HG03064 (cell line): ENCODE measurements around the gene SHB.

ENCODE experiments used
- ATAC-seq: cut with Tn5 transposase; IDR thresholded peaks from one replicate; pipeline ENCODE4 v1.9.1; 2021; ENCODE audit warnings: low read depth; ENCODE audit not compliant: unreplicated experiment

Gene SHB

DNA sequence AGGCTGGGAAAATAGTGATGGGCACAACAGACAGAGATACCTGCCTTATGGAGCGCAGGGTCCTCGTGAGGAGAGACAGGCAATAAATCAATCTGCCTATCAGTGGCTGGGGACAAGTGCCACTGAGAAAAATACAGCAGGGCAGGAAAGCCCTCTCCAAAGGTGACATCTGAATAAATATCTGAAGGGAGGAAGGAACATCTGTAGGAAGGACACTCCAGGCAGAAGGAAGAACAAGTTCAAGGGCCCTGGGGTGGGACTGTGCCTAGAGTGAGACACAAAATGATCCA lies 111.4 kb downstream of the SHB start:
- ATAC-seq = no peak

DNA sequence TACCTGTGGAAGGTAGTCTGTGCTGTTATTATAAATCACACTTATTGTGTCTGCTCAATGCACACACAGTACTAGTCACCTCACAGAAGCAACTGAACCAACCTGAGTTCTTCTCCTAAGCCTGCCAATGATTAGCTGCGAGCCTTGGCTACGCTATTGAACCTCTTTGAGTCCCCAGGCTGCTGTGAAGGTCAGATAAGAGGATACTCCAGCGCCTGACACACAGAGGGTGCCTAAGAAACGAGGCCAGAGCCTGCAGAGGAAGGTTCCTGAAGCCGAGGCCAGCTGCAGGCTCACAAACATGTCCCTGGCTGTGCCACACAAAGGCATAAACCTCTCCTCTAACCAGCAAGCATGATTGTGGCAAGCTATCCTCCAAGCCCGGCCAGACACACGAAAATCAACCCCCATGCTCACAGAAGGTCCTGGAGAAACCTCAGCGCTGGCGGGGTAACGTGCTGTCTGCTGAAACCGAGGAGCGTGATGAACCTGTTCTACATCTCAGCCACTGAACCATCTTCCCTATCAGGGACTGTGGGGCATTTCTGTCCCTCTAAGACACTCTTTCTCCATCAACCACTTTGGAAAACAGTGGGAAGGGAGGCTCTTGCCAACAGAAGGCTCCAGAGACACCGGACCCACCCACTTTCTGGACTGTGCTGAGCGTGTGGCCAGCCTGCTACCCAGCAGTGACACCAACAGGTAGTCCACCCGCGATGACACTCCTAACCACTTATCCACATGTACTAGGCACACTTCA lies 111.9 kb downstream of the SHB start:
- ATAC-seq = no peak

DNA sequence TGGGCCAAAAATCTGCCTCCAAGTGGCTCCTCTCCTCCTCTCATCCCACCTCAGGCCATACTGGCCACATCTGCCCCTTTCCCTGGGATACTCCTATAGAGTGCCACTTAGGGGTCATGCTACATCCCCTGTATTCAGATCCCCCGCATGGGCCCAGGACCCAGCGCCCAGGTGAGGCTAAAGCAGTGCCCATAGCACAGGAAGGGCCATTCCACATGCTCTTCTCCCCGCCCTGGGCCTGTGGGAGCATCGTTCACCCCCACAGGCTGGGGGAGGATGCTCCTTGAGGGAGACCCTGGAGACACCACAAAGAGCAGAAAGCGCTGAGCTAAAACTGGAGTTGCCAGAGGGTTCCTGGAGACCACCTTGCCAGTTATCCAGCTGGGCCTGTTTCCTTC lies 112.6 kb downstream of the SHB start:
- ATAC-seq = no peak

DNA sequence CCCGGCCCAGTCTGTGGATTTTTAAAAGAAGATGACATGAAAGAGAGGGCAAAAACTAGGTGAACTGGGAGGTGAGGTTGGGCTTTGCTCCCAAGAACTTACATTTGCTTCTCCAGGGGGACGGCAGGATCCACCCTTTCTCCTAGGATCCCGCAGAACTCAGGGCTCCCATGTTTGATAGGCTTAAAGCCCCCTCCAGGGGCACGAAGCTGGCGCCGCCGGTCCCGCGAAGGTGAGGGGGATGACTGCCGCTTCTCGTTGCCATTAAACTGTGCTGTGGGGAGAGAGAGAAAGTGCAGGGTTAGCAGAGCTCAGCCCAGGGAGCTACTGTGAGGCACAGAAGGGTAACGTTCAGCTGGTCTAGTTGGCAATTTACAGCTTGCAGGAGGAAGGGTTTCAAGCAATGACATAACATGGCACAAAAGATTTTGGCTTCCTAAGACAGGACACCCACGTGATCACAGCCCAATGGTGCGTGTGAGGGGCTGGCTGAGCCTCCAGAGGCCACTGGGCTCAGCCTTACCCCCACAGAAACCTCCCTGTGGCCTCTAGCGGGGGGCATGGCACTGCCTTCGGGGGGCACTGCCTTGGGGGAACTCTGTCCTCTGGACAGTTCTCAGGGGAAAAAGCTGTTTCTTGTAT lies 113.1 kb downstream of the SHB start:
- no peak for ATAC-seq

DNA sequence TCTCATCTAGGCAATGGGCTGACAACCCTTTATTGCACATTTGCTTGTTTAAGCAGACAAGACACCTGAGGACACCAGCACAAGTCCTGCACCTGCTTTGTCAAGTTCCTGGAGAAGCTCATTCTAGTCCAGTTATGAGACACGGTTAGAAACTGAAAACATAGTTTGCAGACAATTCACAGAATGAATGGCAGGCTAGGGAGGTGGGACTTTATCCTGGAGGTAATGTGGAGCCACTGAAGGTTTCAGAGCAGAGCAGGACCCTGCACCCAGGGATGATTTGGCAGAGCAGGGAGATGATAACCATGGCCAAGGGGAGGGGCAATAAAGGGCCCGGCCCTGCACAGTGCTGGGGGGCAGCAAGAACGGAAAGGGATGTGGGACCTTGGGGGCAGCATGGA lies 114.4 kb downstream of the SHB start:
- peak; percentile 38 for ATAC-seq

DNA sequence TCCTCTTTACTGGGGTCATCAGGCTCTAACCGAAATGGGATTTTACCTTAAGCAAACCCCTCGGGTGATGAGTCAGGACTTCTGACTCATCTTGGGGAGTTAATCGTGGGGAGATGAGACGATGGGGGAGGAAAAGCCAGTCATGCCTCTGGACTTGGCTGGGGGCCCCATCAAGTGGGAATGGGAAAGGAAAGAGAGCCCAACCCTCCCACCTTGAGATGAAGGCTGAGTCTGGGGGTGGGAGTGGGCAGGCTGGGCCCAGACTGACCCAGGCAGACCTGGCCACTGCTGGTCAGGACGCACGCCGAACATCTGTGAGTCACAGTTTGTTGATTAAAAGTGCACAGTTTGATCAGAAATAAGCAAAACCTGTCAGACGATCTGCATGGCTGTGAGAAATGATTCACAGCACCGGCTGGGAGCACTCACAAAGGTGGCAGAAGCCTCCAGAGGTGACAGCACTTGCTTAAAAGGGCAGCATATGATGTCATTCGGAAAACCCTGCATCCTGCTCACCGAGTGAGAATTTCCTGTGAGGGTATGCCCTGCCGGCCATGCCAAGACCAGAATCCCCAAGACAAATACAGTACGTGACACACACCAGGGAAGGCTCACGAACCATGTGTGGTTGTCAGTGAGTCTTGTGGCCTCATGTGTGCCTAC lies 115.1 kb downstream of the SHB start:
- peak; percentile 74 for ATAC-seq

DNA sequence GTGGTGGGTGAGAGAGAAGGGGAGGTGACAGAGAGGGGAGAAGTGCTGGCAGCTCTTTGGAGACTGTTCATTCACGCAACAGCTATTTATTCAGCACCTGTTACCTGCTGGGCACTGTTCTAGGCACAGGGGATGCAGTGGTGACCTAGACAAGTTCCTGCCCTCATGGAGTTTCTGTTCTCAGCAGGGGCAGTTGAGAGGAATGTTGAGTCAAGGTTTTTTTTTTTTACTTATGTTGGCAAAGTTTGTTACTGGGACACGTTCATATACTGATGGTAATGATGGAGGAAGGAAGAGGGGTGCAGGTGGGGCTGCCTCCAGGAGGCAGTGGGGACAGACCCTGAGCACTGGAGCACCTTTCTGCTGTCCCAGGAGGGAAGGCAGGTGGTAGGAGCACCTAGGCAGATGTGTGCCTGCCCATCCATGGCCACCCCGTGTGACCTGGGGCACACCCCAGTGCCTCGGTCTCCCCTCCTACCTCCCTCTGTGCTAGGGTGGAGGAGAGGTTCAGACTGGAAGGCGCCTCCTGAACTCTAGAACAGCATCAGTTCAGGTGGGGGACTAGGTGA lies 115.7 kb downstream of the SHB start:
- no peak for ATAC-seq

DNA sequence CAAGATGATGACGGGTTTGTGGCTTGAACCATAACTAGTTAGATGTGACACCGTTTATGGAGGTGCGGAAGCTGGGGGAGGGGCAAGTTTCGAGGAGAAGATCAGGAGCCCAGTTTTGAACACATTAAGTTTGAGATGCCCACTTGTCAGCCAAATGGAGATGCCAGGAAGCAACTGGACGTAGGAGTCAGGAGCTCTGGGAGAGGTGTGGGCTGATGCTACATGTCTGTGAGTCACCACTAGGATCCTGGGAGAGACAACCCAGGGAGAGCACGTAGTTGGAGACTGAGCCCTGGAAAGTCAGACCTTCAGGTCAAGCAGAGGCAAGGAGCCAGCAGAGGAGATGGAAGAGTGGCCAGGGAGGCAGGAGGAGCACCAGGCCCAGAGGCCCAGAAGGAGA lies 116.3 kb downstream of the SHB start:
- no peak for ATAC-seq

DNA sequence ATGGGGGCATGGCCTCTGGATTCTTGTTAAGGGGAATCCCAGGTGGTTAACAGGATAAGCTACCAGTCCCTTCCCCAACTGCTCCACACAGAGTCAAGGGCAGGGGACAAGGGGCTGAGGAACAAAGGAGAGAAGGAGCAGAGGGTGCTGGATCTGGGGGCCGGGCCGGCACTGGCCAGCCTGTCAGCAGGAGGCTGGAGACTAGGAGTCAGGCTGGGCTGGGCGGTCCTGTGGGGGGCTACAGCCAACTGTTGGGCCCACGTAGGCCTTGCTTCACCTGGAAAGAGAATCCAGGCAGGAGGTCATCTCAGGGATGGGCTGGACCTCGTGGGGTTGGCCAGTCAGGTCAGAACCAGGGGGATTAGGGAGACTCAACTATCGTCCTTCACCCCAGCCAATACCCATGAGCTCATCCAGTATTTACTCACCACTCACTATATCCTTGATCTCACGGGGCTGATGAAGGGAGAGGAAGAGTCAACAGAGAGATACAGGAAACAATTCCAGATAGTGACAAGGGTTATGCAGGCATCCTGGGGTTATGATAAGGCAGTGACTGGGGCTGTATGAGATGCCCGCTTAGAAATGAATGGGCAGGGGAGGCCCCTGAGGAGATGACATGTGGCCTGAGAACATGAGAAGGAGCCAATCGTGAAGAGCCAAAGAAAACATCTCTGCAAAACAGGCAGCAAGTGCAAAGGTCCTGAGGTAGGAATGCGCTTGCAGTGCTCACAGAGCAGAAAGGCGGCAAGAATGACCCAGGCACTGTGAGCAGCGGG lies 117.2 kb downstream of the SHB start:
- ATAC-seq = no peak

DNA sequence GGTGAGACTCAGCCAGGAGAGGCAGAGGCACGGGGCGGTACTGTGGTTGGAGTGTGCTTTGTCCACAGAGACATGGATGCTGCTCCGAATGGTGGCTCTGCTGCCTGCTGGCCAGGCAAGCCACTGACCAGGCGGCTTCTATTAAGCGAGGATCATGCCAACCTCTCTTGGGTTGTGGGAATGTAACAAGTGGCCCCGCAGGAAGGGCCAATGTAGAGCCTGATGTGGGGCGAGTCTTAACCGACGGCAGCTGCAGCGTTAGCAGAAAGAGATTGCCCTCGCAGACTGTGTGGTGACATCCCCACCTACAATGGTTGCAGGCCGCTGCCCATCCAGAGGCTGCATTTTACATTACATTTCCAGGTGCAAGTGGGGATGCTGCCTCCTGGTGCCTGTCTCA lies 118.5 kb downstream of the SHB start:
- ATAC-seq = no peak

DNA sequence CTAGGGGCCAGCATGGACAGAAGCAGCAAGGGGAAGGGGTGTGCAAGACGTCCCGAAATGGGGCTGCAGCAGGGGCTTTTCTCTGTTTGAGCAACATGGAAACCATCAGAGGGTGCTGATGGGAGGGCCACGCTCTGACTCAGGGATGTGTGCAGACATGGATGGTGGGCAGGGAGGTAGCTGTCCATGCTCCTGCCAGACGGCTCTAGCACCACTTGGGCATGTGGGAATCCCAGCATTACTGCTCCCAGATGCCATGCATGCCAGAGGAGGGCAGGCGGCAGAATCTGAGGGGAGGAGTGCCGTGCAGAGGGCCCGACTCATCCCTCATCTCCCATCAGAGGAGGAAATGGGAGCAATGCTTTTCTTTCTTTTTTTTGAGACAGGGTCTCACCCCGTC lies 119.5 kb downstream of the SHB start:
- ATAC-seq = no peak

DNA sequence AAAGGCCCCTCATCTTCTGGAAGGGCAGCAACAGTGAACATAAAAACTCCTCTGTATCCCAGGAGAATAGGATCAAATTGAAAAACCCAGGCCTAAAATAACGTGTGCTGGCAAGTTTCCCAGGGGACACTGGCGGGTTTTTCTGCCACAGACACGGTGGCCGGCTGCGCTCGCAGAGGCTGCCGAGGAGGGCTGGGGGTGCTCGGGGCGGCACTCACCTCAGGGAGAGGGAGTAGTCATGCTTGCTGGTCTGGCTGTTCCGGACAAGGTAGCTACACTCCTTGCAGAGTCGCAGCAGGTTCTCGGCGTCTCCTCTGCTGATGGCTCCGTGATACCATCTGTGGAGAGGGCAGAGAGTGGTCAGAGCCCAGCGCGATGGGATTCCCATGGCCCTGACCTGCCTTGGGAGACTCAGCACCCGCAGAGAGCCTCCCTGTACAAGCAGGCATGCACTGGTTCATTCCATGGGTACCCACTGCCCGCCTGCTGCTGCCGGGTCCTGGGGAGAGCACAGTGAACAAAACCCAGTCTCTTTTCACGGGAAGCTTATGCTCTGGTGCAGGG lies 120.5 kb downstream of the SHB start:
- ATAC-seq = no peak

DNA sequence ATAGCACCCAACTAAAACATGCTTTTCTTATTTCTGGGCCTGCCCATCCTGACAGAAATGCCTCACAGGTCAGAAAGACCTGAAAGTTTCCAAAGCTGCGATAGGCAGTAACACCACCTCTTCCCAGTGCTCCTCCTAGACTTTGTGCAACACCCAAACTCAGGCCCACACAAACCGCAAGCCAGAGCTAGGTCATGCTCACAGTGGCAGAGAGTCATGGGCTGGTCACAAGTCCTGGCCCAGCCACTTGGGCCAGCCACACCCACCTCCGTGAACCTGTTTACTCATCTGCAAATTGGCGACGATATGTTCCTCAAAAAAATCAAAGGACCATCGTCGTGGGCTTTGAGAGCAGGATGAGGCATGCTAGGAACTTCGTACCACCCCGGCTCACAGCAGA lies 121.0 kb downstream of the SHB start:
- ATAC-seq = no peak

DNA sequence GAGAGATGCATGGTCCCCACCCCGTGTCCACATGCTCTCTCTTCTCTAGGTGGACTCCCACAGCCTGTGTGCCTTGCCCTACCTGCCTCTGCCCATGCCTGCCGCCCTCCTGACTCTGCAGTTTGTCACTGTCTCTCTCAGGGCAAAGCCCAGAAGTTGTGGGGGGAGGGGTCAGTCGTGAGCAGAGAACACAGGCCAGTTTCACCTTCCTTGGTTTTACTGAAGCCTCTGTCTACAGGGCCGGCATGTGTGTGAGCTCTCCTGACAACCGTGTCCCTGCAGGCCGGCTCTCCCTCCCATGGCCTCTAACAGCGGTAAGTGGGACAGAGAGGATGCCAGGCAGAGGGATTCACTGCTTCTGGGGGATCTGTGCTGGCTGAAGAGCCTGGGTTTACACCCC lies 121.6 kb downstream of the SHB start:
- no peak for ATAC-seq

DNA sequence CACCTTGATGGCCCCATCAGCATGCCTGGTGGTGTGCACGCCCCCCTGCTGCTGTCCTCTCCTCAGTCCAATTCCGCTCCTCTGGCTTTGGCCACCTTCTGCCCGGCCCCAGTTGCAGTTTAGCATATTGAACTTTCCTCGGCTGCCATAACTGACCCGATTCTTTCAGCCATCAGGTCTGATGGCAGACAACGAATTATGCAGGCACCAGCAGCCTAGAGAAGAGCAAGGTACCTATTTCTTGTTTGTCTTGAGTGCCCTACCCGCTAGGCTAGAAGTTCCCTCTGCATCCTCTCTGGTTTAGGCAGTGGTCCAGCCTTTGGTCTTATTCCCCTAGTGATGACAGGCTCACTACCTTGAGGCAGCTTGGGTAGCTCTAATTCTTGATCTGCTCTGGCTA lies 122.1 kb downstream of the SHB start:
- no peak for ATAC-seq

DNA sequence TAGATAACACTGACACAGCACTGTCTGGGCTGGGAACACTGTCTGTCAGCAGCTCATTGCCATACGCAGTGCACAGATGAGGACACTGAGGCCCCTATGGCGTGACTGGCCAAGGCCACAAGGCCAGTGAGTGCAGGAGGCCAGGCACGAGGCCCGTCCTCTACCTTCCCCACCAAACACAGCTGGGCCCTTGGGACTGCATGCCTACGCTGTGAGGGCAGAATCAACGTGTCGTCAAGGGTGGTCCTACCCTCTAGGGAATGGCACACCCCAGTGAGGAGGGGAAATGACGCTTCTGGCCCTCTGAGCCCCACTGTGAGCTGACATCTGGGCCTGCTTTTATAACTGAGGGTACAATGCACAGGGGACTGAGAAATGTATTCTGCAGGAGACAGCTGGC lies 123.0 kb downstream of the SHB start:
- ATAC-seq = no peak

DNA sequence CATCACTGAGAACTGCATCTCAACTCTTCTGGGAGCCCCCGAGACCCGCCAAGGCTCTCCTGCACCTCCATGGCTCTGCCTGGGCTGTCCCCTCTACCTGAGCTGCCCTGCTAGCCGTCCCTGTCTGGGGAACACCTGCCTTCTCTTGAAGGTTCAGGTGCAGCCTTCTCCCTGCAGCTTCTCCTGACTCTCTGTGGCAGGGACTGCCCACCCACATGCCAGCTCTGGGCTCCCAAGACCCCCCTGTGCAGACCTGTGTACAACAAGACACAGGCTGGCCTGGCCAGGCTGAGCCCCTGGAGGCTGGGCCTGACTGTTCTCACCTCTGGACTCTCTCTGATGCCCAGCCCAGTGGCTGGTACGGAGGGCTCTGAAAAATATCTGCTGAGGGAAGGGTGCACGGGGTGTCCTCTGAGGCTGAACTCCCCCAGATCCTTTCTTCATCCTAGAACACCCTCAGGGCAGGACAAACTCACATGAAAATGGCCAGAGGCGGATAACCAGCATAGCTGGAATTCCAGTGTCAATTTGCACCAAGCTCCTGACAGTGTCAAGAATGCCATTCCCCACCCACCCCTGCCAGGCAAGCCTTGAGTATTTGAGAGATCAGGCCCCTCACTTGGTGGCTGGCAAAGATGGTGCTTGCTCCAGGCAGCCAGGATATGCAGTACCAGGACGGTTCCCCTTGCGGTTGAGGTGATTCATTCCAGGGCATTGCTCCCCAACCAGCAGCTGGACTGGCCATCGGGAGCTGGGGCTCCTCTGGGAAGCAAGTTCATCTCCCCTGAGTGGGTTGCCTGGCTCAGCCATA lies 124.2 kb downstream of the SHB start:
- no peak for ATAC-seq

DNA sequence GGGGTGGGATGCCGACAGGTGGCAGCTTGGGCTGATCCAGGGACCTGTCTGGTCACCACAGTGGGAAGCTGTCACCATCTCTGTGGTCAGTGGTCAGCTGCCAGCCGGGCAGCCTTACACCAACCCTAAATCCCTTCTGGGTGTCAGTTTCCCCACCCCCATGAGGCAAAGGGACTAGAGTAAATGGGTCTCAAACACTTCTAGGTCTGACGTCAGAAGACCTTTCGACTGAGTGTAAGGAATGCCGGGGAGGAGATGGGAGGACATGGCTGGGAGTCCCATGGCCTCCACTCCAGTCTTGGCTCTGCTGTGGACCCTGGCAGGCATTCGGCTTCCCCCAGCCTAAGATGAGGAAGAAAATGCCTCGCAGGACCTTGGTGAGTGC lies 124.8 kb downstream of the SHB start:
- no peak for ATAC-seq

DNA sequence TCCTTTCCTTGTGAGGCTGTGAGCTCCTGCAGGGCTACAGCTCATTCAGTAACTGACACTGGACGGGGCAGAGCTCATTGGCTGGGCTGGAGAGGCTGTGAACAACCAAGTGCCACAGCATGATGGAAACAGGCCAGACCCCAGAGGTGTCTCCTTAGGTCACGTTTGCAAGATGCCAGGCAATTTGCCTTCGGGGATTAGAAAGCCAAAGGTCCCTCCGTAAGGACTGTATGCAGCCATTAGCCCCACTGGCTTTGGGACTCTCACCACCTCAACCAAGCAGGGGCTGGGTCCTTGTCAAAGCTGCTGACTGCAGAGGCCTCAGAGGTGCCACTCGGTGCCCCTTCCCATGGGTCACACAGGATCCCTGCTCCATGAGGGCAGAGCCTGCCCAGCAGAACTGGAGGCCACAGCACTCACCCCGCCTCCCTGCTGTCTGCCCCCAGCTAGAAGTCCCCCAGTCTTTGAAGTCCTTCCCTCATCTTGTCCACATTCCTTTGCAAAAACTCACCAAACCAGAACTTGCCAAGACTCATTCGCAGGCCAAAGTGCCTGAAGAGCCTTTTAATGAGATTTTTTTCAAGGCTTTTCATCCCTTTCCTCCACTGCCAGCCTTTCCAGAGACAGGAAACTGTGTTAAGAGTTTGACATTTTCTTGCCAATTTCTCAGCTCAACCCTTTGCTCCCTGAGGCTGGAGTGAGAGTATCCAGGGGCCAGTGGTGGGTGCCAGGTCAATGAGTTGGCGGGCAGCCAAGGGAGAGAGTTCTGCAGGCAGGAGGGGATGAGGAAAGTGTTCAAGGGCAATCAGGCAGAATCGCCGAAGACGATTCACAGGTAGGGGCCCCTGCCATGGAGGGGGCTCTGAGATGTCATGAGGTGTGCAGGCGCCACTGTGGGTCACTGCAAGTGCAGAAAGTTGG lies 125.4 kb downstream of the SHB start:
- ATAC-seq = no peak
